ENCODE results near the gene LRRIQ1.

The LRRIQ1 gene

GRCh38 chr12:85057370-85057963, 21.3 kb downstream of the LRRIQ1 start:
- no peak for DNase-seq (ENCODE audit: low read depth)

GRCh38 chr12:85058339-85058738, 22.2 kb downstream of the LRRIQ1 start:
- DNase-seq (ENCODE audit: low read depth), result no peak

DNA sequence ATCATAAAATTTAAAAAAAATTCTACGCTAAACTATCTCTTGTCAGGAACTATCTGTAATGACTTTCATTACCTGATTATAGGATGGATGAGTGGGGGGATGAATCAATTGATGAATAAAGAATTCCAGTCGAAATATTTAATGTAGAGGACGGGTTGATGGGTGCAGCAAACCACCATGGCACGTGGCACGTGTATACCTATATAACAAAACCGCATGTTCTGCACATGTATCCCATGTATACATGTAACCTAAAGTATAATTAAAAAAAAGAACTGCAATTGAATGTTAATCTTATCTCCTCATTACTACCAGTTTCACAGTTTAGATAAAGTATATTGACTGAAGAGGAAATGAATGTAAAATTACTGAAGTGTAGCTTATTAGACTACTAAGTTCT, 23.4 kb downstream of the LRRIQ1 start:
- DNase-seq (ENCODE audit: low read depth), result no peak

DNA sequence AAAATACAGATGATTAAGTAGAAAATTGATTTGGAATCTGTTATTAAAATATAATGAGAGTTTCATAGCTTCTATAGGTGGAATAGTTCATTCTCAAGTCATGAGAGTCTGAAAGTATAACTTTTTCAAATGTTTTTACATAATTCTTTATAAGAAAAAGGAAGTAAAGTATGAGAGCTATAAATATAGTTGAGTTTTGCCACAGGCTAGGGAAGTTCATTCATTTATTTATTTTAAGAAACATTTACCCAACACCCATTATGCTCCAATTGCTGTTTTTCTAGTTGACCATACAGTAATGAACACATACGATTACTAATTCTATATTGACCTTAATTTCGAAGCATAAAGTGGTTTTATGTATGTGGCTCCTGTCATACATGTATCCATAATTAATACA, 24.8 kb downstream of the LRRIQ1 start:
- no peak for DNase-seq (ENCODE audit: low read depth)

- no peak for DNase-seq (ENCODE audit: low read depth)
These were observed 29.8 kb downstream of the LRRIQ1 start for GRCh38 chr12:85065837-85066482.

GRCh38 chr12:85072826-85073225, 36.7 kb downstream of the LRRIQ1 start:
- DNase-seq (ENCODE audit: low read depth), result no peak

DNA sequence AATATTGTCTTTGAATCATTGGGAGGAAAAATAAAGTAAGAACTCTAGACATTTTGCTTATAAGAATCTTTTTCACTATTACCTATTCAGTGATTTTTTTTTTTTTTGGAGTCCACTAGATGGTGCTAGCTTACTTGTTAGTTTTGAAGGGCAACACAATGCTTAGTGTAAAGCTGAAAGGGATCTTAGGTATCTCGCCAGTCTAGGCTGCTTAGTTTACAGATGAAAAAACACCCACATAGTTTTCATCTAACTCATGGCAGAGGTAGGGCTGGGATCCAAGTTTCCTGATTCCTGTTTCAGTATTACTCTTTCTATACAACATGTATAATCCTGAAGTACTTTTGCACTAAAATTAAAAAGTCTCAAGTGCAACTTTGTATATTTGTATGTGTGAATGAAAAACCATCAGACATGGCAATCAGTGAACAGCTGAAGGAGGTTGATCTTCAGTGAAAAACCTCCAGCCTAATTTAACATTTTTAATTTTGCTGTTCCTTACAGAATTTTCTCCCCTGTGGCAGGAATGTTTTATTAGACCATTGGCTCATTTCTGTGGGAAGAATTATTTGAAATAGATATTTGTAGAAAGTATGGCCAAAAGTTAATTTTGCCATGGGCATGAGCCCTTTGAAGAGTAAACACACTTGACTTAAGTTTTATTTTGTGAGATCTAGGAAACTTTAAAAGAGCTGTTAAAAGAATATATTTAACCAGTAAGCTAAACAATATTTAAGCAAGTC, 40.7 kb downstream of the LRRIQ1 start:
- no peak for DNase-seq (ENCODE audit: low read depth)

DNA sequence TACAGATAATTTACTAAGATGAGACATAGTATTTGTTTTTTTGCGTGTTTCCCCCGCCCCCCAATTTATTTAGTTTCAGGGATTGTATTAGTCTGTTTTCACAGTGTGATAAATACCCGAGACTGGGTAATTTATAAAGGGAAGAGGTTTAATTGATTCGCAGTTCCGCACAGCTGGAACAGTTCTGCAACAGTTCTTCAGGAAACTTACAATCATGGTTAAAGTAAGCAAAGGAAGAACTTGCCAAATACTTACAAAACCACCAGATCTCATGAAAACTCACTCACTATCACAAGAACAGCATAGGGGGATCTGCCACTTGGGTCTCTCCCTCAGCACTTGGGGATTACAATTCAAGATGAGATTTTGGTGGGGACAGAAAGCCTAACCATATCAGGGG, 48.9 kb downstream of the LRRIQ1 start:
- no peak for DNase-seq (ENCODE audit: low read depth)

GRCh38 chr12:85089792-85090191, 53.6 kb downstream of the LRRIQ1 start:
- DNase-seq (ENCODE audit: low read depth), result no peak

DNA sequence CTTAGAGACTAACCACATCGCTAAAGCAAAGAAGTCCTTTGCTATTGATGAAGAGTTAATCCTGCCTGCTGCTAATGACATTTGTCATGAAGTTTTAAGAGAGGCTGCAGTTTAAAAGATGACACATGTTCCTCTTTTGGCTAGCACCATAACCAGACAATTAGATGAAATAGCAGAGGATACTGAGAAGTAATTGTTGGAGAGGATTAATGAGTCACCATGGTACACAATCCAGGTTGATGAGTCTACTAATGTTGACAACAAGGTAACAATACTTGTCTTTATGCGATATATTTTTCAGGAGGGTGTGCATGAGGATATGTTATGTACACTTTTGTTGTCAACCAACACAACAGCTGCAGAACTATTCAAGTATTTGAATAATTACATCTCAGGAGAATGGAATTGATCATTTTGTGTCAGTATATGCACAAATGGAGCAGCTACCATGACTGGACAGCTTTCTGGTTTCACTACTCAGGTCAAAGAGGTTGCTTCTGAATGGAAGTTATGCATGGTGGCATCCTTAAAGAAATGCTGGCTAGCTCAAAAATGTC, 56.7 kb downstream of the LRRIQ1 start:
- no peak for DNase-seq (ENCODE audit: low read depth)

GRCh38 chr12:85095501-85095900, 59.4 kb downstream of the LRRIQ1 start:
- no peak for DNase-seq (ENCODE audit: low read depth)

DNA sequence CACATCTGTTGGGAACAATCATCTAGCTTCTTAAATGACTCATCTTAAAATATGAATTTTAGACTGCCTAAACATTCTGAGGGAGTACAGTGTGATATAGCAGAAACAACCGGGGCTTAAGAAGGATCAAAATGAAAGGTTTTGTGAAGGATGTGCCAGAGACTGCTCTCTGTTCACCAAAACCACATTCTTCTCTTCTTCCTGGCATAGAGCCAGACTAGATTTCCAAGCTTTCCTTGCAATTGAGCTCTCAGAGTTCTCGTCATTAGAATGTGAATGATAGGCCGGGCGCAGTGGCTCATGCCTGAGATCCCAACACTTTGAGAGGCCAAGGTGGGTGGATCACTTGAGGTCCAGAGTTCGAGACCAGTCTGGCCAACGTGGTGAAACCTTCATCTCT, 94.5 kb downstream of the LRRIQ1 start:
- no peak for DNase-seq (ENCODE audit: low read depth)

DNA sequence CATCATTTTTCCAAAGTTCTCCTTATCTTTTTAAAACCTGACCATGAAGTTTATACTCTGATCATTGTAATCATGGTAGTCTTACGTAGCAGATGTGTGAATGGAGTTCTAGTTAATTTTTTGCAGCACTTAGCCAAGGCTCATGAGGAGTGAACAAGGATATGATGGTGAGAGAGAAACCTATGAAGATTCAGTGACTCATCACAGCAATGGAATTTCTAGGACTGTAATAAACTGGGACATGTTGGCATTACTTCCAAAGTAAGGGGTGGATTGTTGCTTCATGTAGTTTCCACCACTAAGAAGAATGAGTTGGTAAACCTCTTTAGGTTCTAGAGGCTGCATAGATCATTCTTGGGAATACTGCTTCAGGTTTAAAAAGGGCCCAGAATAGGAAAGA, 102.7 kb downstream of the LRRIQ1 start:
- DNase-seq (ENCODE audit: low read depth), result no peak

DNA sequence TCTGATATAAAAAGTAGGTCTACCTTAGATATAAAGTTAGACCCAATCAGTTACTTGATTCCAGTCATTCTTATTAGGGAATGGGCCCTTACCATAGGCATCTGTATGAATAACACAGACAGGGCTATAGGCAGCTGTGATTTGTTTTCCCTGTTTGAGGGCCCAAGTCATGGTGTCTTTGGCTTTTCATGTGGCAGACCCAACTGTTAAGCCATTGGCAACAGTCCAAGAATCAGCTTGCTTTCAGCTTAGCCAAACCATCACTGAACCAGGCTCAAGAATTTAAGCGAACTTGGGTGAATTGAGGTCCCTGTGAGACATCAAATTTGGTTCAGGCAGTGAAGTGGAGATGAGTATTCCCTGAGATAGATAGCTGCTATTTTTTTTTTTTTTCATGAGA, 111.2 kb downstream of the LRRIQ1 start:
- no peak for DNase-seq (ENCODE audit: low read depth)

DNA sequence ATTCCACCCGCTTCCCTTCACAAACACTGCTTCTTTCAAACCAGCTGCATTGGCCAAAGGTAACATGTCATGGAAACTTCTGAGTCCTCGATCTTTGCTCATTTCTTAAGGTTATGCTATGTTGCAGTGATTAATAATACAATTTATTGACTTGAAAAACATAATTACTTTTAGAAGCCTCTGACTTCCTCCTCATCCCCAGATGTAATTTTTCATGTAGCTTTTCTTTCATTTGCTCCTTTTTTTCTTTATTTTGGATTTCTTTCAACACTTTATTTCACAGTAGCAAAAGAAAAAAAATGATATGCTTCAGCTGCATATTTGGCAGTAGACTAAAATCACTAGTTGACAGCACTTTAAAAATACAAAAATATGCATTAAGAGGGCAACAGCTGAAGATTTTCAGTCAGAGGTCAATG, 116.2 kb downstream of the LRRIQ1 start:
- no peak for DNase-seq (ENCODE audit: low read depth)

GRCh38 chr12:85155791-85156190, 119.6 kb downstream of the LRRIQ1 start:
- DNase-seq (ENCODE audit: low read depth), result no peak

- no peak for DNase-seq (ENCODE audit: low read depth)
These were observed 120.4 kb downstream of the LRRIQ1 start for GRCh38 chr12:85156569-85156968.

- DNase-seq (ENCODE audit: low read depth), result no peak
These were observed 121.0 kb downstream of the LRRIQ1 start for GRCh38 chr12:85157035-85157603.

DNA sequence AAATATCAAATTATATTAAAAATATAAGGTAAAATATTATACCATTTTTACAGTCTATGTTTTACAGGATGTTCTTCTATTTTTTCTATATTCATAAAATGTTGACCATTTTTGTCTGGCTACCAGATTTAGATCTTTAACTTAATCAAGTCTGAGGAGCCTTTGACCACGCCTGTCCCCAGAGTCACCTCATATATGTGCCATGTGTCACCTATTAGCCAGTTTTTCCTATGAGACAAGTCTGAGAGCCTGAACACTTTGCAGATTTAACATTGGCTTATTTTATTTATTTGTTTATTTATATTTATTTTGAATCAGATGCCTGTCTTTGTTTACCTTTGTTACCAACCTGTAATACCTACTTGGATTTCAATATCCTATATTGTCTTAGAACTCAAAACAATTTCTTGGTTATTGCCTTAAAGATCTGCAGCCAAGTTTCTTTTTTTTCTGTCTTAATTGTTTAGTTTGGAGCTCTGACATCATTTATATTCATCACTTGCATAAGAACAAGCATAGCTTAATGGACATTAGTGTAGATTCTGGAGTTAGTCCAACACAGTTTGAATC, 127.7 kb downstream of the LRRIQ1 start:
- no peak for DNase-seq (ENCODE audit: low read depth)

DNA sequence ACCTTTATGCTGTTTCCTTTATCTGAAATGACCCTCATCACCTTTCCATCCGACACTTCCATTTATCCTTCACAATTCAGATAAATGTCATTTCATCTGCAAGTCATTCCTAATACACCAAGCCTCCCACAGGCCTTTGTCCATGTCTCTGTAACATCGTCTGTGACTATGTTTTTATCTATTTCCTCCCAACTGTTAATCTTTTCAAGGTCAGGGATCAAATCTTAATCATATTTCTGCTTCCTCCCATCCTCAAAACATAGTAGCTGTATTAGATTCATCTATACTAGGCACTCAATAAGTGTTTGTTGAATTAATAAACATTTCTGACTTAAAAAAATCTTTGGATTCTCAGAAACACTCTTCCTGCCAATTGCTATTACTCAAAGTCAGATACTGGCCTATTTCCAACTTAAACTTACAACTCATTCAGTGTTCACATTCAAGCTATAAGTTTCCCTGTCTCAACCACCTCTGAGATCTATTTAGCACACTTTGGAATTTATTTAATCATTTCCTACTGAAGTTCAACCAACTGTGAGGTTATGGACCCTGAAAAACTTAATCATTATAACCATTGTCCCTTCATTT, 143.6 kb downstream of the LRRIQ1 start:
- DNase-seq (ENCODE audit: low read depth), result no peak

GRCh38 chr12:85182699-85183098, 146.5 kb downstream of the LRRIQ1 start:
- no peak for DNase-seq (ENCODE audit: low read depth)

DNA sequence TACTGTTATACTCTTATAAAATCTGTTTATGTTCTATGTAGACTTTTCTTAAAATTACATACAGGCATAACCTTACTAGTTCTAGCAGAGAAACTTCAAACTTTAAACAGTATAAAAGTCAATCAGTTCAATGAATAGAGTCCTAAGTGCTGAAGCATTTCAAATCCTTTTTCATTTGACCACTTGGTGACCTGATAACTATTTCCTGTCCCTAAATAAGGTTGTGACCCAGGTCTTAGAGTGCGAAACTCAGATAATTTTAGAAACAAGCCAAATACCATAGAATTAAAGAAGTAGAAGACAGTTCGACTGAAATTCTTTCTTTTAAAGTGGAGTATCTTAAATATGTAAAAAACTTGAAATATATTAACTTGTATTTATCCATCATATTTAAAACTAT, 147.7 kb downstream of the LRRIQ1 start:
- DNase-seq (ENCODE audit: low read depth), result no peak
